ENCODE results near the gene UBTD2. TPM values are rescaled to one million over a fixed set of nuclear protein-coding genes. Genes with fewer than 3 reads are reported as not detected.

Gene UBTD2
- total RNA-seq, 2 donors from 2014 or later: 30.4 to 30.5 TPM

DNA sequence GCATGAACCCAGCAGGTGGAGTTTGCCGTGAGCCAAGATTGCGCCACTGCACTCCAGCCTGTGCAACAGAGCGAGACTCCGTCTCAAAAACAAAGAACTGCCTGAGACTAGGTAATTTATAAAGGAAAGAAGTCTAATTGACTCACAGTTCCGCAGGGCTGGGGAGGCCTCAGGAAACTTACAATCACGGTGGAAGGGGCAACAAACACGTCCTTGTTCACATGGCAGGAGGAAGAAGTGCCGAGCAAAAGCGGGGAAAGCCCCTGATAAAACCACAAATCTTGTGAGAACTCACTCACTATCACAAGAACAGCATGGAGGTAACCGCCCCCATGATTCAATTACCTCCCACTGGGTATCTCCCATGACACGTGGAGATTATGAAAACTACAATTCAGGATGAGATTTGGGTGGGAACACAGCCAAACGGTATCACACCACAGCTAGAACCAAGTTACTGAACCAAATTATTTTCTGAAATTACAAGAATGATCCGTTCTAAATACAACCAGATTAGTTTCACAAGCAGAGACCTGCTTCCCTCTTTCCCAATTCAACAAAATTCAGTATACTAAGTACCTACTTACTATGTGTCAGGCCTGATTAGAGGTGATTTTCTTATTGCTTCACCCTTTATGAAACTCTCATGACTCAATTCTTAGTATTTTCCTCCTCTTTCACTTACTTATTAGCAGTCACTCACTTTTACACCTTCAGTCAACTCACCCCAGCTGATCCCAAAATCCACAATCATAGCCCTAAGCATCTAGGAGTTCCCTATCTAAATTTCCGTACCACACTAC, 8.4 kb downstream of the UBTD2 start:
- H3K27me3 ChIP-seq (ENCODE audit: control insufficient read depth, insufficient read depth, low read length, poor library complexity, severe bottlenecking): no peaks in the 10 kb centered on the region
- H3K27ac Mint-ChIP-seq: peak overlapping the region; percentile 64
- DNase-seq: no peak
- H3K9me3 ChIP-seq (ENCODE audit: control insufficient read depth, low read length): no peaks in the 10 kb centered on the region
- H3K4me1 ChIP-seq (ENCODE audit: control insufficient read depth, insufficient read depth, low read length): no peaks in the 10 kb centered on the region
- no peak overlapping the region for H3K9ac ChIP-seq (ENCODE audit: extremely low read depth, low read length, poor library complexity, severe bottlenecking)
- WGBS, 2 experiments (ENCODE audit: insufficient coverage in 1 of 2, insufficient read length in 1 of 2): 84 to 86% methylated on average over 12 to 14 of the region's 14 CpGs
- no peaks in the 10 kb centered on the region for H3K9me3 Mint-ChIP-seq
- H3K4me3 ChIP-seq (ENCODE audit: low read length): no peak overlapping the region
- H3K4me3 Mint-ChIP-seq: no peak overlapping the region
- H3K36me3 Mint-ChIP-seq (ENCODE audit: low read depth): peaks cover 17% of the 10 kb centered on the region
- H3K27me3 Mint-ChIP-seq (ENCODE audit: insufficient read depth): no peaks in the 10 kb centered on the region
- no peak for TF ChIP-seq CTCF (conservative IDR thresholded peaks at IDR 0.05)
- peaks cover 18% of the 10 kb centered on the region for H3K36me3 ChIP-seq (ENCODE audit: control insufficient read depth, insufficient read depth, low read length)
- no peak overlapping the region for H3K27ac ChIP-seq (ENCODE audit: low read depth, low read length)
- H3K4me1 Mint-ChIP-seq: peaks cover 15% of the 10 kb centered on the region

- Mint-ChIP-seq H3K4me3 (no peak overlapping the region), H3K4me1 (no peaks in the 10 kb centered on the region), H3K27ac (no peak overlapping the region), H3K27me3 (ENCODE audit: insufficient read depth) (no peaks in the 10 kb centered on the region), H3K36me3 (ENCODE audit: low read depth) (peaks cover 23% of the 10 kb centered on the region), H3K9me3 (no peaks in the 10 kb centered on the region)
- H3K9ac ChIP-seq (ENCODE audit: extremely low read depth, low read length, poor library complexity, severe bottlenecking): no peak overlapping the region
- no peak for DNase-seq
- H3K4me3 ChIP-seq (ENCODE audit: low read length): no peak overlapping the region
- H3K36me3 ChIP-seq (ENCODE audit: control insufficient read depth, insufficient read depth, low read length): peaks cover 13% of the 10 kb centered on the region
- no peaks in the 10 kb centered on the region for H3K9me3 ChIP-seq (ENCODE audit: control insufficient read depth, low read length)
- no peak overlapping the region for H3K27ac ChIP-seq (ENCODE audit: low read depth, low read length)
- 91 to 96% methylated on average over 4 of the region's 4 CpGs for WGBS, 2 experiments (ENCODE audit: insufficient coverage in 1 of 2, insufficient read length in 1 of 2)
- H3K27me3 ChIP-seq (ENCODE audit: control insufficient read depth, insufficient read depth, low read length, poor library complexity, severe bottlenecking): no peaks in the 10 kb centered on the region
- H3K4me1 ChIP-seq (ENCODE audit: control insufficient read depth, insufficient read depth, low read length): no peaks in the 10 kb centered on the region
- TF ChIP-seq CTCF (conservative IDR thresholded peaks at IDR 0.05): no peak
Measured at GRCh38 chr5:172267943-172268342, 15.6 kb downstream of the UBTD2 start.

DNA sequence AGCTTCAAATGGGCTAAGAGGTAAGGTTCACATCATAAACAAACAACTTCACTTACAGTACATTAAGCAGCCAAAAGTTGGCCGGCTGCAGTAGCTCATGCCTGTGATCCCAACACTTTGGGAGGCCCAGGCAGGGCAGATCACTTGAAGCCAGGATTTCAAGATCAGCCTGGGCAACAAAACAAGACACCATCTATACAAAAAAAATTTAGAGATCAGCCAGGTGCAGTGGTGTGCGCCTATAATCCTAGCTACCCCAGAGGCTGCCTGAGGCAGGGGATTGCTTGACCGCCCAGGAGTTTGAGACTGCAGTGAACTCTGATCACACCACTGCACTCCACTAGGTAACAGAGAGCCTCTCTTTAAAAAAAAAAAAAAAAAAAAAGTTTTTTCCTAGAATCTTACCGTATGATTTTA, 16.9 kb downstream of the UBTD2 start:
- Histone ChIP-seq H3K9me3 (ENCODE audit: control insufficient read depth, low read length) (no peaks in the 10 kb centered on the region), H3K4me3 (ENCODE audit: low read length) (no peak overlapping the region), H3K36me3 (ENCODE audit: control insufficient read depth, insufficient read depth, low read length) (peaks cover 13% of the 10 kb centered on the region), H3K27me3 (ENCODE audit: control insufficient read depth, insufficient read depth, low read length, poor library complexity, severe bottlenecking) (no peaks in the 10 kb centered on the region), H3K4me1 (ENCODE audit: control insufficient read depth, insufficient read depth, low read length) (no peaks in the 10 kb centered on the region), H3K9ac (ENCODE audit: extremely low read depth, low read length, poor library complexity, severe bottlenecking) (no peak overlapping the region), H3K27ac (ENCODE audit: low read depth, low read length) (peak overlapping the region; percentile 32)
- no peaks in the 10 kb centered on the region for H3K9me3 Mint-ChIP-seq
- H3K4me1 Mint-ChIP-seq: no peaks in the 10 kb centered on the region
- TF ChIP-seq CTCF (conservative IDR thresholded peaks at IDR 0.05): no peak
- no peak for DNase-seq
- no peak overlapping the region for H3K4me3 Mint-ChIP-seq
- 93 to 96% methylated on average over 3 to 4 of the region's 4 CpGs for WGBS, 2 experiments (ENCODE audit: insufficient coverage in 1 of 2, insufficient read length in 1 of 2)
- peak overlapping the region; percentile 69 for H3K27ac Mint-ChIP-seq
- no peaks in the 10 kb centered on the region for H3K27me3 Mint-ChIP-seq (ENCODE audit: insufficient read depth)
- H3K36me3 Mint-ChIP-seq (ENCODE audit: low read depth): peaks cover 23% of the 10 kb centered on the region

All from endodermal cell (in vitro differentiated cells).